Fibroblast of skin of left biceps (primary cell): ENCODE measurements around the gene DGCR2.
"Not testable (repeated sequence)": the region's sequence is repeated elsewhere in the genome, so short reads cannot be mapped to it uniquely, and the experiment has no call there.

Experiments
- DNase-seq, 2 experiments: peaks; one replicate each; pipeline ENCODE4 v3.0.0-alpha.2; 2013; ENCODE audit warnings: low read depth in 2 of 2

Gene DGCR2

DNA sequence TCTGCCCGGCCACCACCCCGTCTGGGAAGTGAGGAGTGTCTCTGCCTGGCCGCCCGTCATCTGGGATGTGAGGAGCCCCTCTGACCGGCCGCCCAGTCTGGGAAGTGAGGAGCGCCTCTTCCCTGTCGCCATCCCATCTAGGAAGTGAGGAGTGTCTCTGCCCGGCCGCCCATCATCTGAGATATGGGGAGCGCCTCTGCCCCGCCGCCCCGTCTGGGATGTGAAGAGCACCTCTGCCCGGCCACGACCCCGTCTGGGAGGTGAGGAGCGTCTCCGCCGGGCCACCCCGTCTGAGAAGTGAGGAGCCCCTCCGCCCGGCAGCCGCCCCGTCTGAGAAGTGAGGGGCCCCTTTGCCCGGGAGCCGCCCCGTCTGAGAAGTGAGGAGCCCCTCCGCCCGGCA, 38.1 kb downstream of the DGCR2 start:
- DNase-seq = not testable (repeated sequence)

DNA sequence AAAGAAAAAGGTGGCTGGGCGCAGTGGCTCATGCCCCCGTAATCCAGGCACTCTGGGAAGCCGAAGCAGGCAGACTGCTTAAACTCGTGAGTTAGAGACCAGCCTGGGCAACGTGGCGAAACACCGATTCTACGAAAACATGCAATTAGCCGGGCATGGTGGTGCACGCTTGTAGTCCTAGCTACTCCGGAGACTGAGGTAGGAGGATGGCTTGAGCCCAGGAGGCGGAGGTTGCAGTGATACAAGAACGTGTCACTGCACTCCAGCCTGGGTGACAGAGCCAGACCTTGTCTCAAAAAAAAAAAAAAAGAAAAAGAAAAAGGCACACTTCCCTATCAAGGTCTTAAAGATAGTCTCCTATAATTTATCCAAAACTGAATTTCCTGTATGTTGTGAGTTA, 39.4 kb downstream of the DGCR2 start:
- no peak for DNase-seq

DNA sequence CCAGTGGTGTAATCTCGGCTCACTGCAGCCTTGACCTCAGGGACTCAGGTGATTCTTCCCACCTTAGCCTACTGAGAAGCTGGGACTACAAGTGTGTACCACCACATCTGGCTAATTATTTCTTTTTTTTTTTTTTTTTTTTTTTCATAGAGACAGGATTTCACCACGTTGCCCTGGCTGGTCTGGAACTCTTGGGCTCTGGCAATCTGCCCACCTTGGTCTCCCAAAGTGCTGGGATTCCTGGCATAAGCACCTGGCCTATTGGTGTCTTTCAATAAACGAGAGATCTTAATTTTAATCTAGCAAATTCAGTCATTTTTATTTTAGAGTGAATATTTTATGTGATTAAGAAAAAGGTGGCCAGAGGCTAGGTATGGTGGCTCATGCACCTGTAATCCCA, 40.1 kb downstream of the DGCR2 start:
- no peak for DNase-seq

DNA sequence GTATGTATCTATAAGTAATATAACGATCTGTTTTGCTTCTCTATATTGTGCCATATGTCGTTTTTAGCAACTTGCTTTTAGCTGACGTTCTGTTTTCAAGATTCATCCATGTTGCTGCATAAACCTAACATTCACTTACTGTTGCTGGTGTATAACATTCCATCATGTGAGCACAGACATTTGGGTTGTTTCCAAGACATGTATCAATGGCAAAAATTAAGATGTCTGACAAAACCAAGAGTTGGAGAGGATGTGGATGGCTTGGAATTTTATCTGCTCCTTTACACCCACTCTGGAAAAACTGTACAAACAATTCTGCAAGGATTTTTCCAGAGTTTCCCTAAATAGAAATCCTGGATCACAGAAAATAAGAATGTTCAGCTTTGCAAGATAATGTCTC, 40.9 kb downstream of the DGCR2 start:
- DNase-seq = no peak

DNA sequence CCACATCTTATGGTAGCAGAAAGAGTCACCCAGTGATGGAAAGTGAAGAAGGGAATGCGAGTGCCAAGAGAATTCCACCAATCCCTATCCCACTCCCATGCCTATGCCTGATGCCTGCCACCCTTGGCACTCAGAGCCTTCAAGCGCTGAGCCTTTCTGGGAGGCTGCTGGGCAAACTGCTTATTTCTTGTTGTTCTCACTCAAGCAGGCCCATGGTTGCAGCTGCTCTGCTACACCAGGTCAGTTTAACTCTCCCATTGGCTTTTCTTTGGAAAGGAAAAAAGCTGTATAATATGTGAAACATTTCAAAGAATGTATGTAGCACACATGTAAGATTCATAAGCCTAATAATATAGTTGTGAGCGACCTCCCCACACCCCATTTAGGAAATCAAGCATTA, 41.4 kb downstream of the DGCR2 start:
- no peak for DNase-seq

DNA sequence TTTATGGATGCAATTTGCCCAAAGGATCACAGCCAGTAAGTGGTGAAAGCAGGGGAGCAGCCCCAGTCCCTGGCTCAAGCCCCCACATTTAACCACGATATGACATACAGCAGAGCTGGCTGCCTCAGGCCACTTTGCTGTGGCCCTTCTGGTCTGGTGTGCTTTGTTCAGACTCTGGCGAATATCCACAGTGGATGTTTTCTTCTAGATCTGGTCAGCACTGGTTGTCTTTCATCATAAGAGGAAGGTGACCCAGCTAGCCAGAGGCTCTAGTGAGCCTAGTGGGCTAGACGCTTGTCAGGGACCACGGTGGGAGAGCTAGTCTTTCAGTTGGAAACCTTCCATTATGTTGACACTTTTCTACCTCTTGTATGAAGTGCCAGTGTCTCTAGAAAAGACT, 42.5 kb downstream of the DGCR2 start:
- DNase-seq = no peak

DNA sequence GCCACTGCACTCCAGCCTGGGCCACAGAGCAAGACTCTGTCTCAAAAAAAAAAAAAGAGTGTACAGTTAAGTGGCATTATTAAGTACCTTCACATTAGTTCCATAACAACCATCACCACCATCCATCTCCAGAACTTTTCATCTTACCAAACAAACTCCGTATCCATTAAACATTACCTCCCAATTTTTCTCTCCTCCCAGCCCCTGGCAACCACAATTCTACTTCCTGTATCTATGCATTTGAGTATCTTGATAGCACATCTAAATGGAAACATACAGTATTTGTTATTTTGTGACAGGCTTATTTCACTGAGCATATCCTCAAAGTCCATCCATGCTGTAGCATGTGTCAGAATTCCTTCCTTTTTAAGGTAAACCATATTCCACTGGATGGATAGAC, 46.8 kb downstream of the DGCR2 start:
- no peak for DNase-seq

DNA sequence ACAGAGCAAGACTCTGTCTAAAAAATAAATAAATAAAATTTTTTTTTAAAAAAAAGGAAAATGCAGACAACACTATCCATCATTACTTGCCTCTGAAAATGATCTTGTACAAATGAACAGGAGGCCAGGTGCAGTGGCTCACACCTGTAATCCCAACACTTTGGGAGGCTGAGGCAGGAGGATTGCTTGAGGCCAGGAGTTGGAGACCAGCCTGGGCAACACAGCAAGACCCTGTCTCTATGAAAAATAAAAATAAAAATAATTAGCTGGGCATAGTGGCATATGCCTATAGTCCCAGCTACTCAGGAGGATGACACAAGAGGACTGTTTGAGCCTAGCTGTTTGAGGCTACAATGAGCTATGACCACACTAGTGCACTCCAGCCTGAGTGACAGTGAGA, 49.4 kb downstream of the DGCR2 start:
- DNase-seq = not testable (repeated sequence)

DNA sequence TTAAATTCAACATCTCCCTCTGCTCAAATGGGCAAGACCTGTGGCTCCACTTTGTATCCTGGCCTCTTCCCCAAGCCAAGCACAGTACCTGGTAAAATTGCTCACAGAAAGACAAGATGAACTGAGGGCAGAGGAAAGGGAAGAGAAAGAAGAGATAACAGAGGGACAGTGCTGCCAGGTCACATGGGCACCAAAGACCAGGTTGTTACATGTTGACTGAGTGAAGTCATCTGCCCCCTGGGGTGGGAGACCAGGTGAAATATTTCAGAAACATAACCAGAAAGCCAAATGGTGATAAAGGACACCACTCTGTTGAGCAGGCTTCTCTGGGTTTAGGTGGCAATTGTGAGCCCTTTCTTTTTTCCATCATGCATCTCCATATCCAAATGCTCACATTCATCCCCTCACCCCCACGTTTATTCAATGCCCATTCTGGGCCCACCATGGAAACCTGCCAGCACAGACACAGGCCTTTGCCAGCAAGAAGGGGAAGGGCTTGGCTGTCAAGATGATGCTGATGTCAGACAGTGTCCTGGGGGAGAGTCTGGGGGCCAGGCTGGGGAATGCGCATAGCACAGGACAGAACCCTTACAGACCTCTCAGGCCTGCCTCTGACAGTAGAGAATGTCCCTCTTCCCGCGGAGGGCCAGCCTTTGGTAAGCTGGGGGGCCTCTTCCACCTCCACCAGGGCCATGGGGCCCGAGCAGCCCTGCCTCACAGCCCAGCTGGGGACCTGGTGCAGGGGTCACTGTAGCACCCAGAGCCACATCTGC, 51.6 kb downstream of the DGCR2 start:
- no peak for DNase-seq

DNA sequence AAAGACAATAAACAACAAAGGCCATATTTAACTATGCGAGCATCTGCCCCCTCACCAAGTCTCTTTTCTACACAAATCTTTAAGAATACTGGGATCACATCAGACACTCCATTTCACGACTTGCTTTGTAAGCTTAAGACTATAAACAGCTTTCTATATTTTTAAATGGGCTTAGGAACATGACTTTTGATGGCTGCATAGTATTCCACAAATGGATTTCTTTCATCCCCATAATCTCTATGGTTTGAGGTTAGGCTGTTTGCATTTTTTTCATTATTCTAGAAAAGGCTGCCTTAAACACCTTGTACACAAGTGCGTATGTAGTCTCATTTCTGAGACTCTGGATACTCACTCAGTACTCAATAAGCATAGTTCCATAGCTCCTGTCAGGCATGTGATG, 52.8 kb downstream of the DGCR2 start:
- no peak for DNase-seq

DNA sequence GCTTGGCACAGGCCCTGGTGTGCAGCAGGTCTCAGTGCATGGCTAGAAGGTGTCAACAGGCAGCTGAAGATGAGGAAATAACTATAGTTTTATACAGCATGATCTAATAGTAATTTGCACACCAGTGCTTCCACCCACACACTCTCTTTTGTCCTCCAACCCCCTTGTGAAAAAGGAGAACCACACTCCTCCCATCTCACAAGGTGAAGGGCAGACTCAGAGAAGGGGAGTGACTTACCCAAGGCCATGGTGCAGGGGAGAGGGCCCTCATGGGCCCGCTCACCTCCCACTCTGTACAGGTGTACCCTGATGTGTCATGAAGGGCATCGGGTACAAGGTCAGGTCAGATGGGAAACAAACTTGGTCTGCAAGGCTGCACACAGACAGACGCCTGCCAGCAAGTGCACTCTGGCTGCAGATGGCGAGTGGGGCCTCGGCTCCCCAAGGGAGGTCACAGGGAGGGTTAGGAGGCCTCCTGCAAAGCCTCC, 53.4 kb downstream of the DGCR2 start:
- DNase-seq = no peak

DNA sequence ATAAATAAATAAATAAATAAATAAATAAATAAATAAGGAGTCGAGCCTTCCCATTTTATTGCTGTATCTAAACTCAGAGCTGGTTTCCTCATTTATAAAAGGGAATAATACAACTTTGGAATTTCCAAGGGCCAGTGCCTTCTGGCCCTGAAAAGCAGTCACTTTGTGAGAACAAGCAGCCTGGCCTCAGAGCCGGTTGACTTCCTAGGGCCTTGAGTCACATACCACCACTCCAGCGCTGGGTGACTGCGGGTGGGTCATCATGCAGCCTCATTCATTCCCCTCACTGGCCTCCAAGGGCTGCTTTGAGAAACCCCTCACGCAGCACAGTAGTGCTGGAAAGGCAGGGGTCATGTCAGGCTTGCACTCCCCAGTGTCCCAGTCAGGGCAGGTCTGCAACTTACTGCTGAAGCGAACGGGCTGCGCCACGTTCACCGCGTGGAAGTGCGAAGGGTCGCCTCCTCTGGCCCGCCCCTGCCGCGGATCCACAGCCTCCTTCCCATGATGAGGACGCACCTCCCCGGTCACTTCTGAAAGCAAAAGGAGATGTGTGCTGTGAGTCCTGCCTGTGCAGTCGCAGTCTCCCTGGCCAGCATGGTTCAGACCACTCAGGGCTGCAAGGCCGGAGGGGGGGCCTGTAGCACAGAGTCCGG, 54.4 kb downstream of the DGCR2 start:
- no peak for DNase-seq

DNA sequence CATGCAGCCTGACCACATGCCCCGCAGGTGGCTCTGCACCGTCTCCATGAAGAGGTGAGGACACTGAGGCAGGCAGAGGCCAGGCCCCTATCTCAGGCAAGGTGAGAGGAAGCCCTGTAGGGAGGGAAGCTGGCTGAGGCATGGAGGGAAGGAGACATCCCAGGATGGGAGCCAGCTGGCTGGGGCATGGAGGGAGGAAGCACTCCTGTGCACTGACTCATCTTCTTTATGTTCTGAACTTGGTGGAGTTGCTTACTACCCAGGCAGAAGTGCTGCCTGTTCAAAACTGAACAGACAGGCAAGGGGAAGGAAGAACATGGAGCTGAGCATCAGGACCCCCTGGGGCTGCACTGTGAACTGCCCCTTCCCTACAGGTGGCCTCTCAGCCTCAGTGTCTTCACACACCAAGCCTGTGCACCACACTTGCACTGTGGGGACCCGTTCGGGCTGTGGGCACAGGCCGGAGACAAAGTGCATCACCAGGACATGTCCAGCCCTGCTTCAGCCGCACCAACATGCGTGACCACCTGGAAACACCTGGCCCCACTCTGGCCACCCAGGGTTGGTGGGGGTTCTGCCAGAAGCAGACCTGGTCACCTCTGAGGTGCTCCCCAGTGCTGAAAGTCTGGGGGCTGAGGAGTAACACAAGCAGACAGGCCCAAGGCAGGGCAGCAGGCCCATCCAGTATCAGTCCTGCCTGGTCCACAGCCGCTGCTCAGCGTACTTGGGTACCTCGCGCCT, 55.5 kb downstream of the DGCR2 start:
- DNase-seq = peak in 1 of 2 experiments; percentile 18

DNA sequence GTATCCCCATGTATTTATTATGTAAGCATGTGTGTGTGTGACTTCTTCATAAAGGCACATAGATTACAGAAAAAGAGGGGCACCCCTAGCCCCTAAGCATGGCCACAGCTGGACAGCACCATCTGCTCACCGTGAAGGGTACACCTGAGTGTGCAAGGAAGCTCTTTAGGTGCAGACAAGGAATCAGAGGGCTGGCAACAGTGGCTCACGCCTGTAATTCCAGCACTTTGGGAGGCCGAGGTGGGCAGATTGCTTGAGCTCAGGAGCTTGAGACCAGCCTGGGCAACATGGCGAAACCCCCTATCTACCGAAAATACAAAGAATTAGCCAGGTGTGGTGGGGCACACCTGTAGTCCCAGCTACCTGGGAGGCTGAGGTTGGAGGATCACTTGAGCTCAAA, 56.3 kb downstream of the DGCR2 start:
- DNase-seq = no peak

DNA sequence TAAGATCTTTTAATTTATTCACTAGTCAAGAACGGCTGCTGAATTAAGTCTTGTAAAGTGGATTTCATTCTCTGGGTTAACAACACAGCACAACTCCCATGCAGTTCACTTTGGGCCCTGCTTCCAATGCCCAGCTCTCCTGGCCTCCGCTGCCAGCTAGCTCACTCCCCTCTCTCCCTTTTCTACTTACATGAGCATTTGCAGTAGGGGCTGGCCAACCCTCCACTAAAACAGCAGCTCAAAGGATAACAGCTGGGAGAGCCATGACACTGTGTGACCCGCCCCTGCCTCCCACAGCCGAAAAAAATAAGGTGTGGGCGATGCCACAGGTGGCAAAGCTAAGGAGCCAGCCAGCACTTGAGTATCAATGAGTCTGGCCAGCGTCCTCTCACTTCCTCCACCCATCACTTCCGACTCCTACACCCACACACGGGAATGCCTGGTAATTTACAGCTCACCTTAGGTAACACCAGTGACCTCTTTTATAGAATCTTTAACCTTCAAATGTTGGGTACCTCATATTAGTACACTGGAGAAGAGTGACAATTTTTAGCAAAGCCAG, 56.8 kb downstream of the DGCR2 start:
- no peak for DNase-seq

DNA sequence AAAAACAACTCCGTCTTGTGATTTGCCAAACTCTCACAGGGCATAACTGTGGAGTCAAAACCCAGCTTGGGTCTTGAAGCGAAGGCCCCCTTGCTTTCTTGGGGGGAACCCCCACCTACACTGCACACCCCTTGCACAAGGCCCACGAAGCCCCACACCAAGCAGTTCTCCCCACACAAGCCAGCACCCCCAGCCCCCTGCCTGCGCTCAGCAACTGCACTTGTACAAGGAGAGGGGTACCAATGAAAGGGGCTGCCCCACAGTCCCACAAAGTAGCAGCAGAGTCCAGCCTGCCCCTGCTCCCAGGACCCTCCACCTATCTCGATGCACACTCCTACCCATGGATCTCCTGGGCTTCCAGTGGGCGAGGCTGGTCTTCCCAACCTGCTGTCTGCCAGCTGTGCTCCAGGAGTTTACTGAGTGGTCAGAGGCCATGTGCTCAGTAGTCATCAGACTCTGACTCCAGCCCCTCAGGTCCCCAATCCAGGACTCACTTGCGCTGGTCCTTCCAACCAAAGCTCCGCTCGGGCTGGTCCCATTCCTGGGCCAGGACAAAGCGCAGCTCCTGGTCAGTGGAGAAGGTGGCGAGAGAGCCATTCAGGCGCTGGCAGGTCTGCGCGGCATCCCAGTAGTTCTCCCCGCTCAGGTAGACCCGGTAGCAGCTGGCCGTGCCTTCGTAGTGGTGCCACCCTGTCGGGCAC, 57.7 kb downstream of the DGCR2 start:
- no peak for DNase-seq

DNA sequence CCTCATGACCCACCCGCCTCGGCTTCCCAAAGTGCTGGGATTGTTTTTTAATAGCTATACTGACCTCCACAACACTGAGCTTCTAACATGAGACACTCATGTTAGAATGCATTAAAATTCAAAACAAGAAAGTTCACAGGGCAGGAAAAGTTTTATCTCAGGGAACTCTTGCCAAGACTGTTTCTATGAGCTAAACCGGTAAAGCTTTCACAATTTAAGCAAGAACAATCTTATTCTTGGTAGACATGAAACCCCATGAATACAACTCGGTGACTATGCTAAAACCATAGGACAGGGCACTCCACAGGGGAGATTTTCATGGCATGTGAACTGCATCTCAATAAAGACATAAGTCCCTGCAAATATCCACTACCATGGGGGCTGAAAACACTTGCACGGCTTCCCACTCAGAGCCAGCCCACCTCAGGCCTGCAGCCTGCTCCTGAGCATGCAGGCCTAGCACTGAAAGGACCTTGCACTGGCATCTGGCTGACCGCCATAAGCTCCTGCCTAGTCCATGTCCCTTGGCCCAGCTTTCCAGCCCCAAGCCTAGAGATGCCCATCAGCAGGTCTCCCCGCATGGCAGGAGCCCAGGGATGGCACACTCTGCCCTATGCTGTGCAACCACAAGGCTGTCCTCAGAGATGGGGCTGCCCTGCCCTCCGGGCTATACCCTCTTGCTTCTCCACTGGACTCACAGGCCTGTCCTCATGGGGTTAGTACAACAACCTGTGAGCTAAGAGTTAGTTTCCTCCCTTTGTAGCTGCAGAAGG, 58.4 kb downstream of the DGCR2 start:
- DNase-seq = no peak

DNA sequence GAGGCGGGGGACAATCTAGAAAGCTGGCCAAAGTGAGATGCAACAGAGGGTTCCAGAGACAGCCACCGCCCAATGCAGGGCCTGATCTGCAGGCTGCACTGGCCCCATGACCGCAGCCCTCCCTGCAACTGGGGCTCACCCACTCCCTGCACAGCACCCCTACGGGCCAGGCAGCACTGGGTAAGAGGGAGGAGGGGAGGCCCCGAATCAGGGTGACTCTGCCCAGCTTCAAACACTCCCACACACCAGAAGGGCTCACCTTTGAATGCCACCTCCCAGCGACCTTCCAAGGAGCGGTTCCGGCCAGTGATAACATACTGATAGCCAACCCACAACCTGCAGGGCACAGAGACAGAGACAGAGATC, 59.3 kb downstream of the DGCR2 start:
- DNase-seq = no peak

DNA sequence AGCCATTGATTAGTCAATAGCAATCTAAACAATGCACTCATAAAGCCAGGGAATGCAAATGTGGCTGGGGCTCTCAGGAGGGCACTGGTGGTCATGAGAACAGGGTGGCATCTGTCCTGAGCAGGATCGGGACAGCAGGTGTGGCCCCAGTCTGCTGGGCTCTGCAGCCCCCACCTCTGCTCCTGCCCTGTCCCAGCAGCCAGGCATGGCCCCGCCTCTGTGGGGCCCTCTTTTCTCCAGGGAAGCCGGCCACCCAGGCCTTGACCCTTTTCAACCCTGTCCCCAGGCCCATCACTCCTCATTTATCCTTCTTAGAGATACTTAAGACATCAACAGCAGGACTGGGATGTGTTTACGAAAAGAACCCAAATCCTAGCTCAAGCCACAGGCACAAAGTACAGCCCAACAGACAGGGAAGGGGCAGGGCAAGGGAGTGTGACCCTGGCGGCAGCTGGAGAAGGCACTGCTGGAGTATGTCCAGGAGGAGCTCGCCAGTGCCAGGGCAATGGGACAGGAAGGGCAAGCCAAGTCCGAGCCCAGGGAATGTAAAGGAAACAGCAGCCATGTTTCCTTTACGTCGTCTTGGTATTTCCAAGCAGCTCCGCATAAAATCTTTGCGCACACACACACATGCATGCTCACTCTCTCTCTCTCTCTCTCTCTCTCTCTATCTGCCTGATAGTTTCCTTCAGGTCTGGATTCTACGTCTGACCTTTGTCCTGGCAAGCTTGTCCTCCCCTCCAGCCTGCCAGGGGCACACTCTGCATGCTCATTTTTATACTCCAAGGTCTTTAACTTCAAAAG, 59.9 kb downstream of the DGCR2 start:
- no peak for DNase-seq

DNA sequence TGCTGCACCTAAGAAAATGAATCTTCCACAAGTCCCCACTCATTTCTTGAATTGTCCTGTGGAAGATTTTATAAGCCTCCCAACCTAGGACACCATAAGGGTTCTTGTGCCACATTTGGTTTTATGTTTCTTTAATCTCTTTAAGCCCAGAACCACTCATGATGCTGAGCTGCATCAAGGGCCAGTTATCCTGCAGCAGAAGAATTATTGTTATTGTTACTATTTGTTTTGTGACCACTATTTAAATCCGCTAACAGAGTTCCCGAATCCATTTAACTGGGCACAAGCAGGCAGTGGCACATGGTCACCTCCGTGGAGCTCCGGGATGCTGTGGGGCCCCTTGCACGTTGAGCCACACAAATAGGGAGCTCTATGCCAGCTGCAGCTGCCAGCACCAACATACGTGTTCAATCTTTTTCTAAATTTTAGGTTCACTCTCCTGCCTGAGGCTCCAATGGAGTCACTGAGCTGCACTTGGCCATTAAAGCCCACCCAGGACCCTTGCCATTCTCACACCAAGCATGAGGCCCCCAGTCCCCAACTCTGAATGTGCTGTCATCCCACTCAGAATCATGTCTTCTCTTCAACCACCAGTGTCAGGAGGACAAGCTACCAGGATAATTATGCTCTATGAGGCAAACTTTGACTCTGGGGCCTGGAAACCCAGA, 60.6 kb downstream of the DGCR2 start:
- DNase-seq = no peak
